ENCODE results near the gene LRRC8A.
"Not testable (repeated sequence)": the region's sequence is repeated elsewhere in the genome, so short reads cannot be mapped to it uniquely, and the experiment has no call there.

LRRC8A gene

DNA sequence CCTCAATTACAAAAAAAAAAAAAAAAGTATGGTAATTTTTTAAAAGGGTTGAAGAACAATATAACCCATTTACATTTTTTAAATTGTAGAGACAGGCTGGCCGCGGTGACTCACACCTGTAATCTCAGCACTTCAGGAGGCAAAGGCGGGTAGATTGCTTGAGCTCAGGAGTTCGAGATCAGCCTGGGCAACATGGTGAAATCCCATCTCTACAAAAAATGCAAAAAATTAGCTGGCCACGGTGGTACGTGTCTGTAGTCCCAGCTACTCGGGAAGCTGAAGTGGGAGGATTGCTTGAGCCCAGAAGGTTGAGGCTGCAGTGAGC, 11.0 kb upstream of the LRRC8A start:
- H3K9me3 ChIP-seq (ENCODE audit: control insufficient read depth in 1 of 2, low read length in 2 of 2); H3K36me3 ChIP-seq (ENCODE audit: control insufficient read depth in 1 of 2, insufficient read depth in 2 of 2, low read length in 2 of 2); H3K4me1 ChIP-seq (ENCODE audit: control insufficient read depth in 1 of 2, insufficient read depth in 2 of 2, low read length in 2 of 2); H3K27me3 ChIP-seq (ENCODE audit: low read depth, low read length); H3K4me3 ChIP-seq (ENCODE audit: low read depth in 1 of 2, low read length in 2 of 2); H3K27ac ChIP-seq (ENCODE audit: low read length): not testable (repeated sequence)

DNA sequence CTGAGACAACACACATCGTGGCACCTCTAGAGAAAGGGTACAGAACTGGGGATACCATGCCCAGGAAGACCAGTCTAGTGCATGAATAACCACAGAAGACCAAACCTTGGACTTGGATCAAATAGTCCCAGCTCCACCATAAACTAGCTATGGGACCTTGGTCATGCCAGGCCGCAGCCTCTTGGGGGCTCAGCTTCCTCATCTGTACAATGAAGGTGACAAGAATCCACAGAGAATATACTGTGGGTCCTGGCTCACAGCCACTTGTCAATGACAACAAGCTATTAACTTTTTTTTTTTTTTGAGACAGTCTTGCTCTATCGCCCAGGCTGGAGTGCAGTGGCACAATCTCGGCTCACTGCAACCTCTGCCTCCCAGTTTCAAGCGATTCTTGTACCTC, 4.1 kb upstream of the LRRC8A start:
- Histone ChIP-seq H3K4me3 (ENCODE audit: low read depth in 1 of 2, low read length in 2 of 2) (no peak overlapping the region), H3K9me3 (ENCODE audit: control insufficient read depth in 1 of 2, low read length in 2 of 2) (no peaks in the 10 kb centered on the region), H3K27ac (ENCODE audit: low read length) (no peak overlapping the region), H3K27me3 (ENCODE audit: low read depth, low read length) (no peaks in the 10 kb centered on the region), H3K4me1 (ENCODE audit: control insufficient read depth in 1 of 2, insufficient read depth in 2 of 2, low read length in 2 of 2) (peaks cover 2 to 3% of the 10 kb centered on the region in 2 donors), H3K36me3 (ENCODE audit: control insufficient read depth in 1 of 2, insufficient read depth in 2 of 2, low read length in 2 of 2) (no peaks in the 10 kb centered on the region)

DNA sequence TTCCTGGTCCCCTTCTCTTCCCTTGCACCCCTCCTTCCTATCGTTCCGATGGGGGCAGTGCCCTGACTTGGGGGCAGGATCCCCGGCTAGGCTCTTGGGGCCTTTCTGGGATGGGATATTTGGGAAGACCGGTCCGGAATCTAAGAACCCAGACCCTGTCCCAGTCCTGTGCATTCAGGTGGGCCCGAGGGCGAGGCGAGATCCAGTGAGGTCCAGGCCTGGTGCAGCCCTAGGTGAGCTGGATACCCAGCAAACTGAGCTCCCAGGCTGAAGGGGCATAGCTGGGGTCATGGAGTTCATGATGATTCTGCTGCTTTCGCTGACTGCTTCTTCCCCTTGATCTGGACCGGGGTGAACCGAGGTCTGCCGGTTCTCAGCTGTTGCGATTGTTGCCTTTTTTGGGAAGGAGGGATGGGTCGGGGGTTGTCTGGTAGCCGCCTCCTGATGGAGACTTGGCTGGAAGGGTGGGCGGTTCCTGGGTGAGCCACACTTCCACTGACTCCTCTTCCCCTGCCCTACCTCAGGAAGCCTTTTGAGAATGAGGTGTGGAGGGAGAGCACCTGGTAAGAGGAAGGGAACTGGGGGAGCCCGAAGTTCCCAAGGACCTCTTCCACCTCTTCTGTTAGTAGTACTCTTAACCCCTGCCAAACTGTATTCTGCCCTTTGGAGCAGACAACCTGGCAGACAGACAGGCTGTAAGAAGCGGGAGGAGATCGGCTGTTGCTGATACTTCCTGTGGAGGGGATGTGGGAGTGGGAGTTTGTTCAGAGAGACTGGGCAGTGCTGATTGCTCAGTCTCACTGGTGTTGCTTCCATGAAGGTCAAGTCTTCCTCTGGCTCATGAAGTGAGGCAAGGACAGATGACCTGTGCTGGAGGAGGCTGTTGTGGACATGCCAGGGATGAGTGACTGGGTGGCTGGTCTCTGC, 1.0 kb downstream of the LRRC8A start:
- peaks cover 14 to 39% of the 10 kb centered on the region in 2 donors for H3K4me1 ChIP-seq (ENCODE audit: control insufficient read depth in 1 of 2, insufficient read depth in 2 of 2, low read length in 2 of 2)

DNA sequence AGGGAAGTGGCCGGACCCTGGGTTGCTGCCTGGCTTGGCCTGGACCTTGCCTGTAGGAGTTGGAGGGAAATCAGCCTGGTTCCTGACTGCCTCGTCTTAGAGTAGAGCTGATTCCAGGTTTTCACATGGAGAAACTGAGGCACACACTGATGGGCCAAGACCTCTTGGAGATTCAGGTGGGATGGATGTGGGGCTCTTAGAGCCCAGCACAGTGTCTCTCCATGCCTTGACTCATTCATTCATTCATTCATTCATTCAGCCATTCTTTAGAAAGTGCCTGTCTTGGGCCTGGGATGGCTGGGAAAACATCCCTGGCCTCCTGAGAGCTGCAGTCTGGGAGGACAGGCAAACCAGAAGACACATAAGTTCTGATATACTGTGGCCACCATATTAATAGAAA, 2.2 kb downstream of the LRRC8A start:
- Histone ChIP-seq H3K27me3 (ENCODE audit: low read depth, low read length) (no peaks in the 10 kb centered on the region), H3K27ac (ENCODE audit: low read length) (no peak overlapping the region), H3K4me3 (ENCODE audit: low read depth in 1 of 2, low read length in 2 of 2) (peak overlapping the region in 1 of 2 donors; percentile 85), H3K9me3 (ENCODE audit: control insufficient read depth in 1 of 2, low read length in 2 of 2) (no peaks in the 10 kb centered on the region), H3K36me3 (ENCODE audit: control insufficient read depth in 1 of 2, insufficient read depth in 2 of 2, low read length in 2 of 2) (peaks cover 17 to 26% of the 10 kb centered on the region in 2 donors), H3K4me1 (ENCODE audit: control insufficient read depth in 1 of 2, insufficient read depth in 2 of 2, low read length in 2 of 2) (peaks cover 23 to 45% of the 10 kb centered on the region in 2 donors)

More for the DNA sequence above, 1.0 kb downstream of the LRRC8A start:
- Histone ChIP-seq H3K9me3 (ENCODE audit: control insufficient read depth in 1 of 2, low read length in 2 of 2) (no peaks in the 10 kb centered on the region), H3K27ac (ENCODE audit: low read length) (peak overlapping the region; percentile 98), H3K27me3 (ENCODE audit: low read depth, low read length) (no peaks in the 10 kb centered on the region), H3K36me3 (ENCODE audit: control insufficient read depth in 1 of 2, insufficient read depth in 2 of 2, low read length in 2 of 2) (peaks cover 10 to 14% of the 10 kb centered on the region in 2 donors), H3K4me3 (ENCODE audit: low read depth in 1 of 2, low read length in 2 of 2) (peak overlapping the region; percentile 85 to 100)

- Histone ChIP-seq H3K27ac (ENCODE audit: low read length) (no peak overlapping the region), H3K9me3 (ENCODE audit: control insufficient read depth in 1 of 2, low read length in 2 of 2) (no peaks in the 10 kb centered on the region), H3K4me3 (ENCODE audit: low read depth in 1 of 2, low read length in 2 of 2) (no peak overlapping the region), H3K27me3 (ENCODE audit: low read depth, low read length) (no peaks in the 10 kb centered on the region), H3K4me1 (ENCODE audit: control insufficient read depth in 1 of 2, insufficient read depth in 2 of 2, low read length in 2 of 2) (peaks cover 23 to 45% of the 10 kb centered on the region in 2 donors), H3K36me3 (ENCODE audit: control insufficient read depth in 1 of 2, insufficient read depth in 2 of 2, low read length in 2 of 2) (peaks cover 17 to 28% of the 10 kb centered on the region in 2 donors)
These were observed 3.4 kb downstream of the LRRC8A start for GRCh38 chr9:128885376-128885775.

DNA sequence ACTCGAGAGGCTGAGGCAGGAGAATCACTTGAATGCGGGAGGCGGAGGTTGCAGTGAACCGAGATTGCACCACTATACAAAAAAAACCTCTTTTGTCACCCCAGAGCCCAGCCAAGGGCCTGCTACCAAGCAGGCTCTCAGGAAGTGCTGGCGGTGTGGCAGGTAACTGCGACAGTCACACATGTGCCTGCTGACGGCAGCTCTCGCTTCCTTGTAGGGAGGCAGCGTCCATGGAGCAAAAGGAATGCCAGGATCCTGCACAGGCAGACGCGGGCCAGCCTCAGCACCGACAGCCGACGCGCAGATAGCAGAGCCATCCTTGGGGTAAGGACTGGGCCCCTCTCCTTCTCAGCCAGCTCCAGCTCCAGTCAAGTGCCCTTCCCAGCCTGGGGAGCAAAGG, 3.9 kb downstream of the LRRC8A start:
- Histone ChIP-seq H3K4me3 (ENCODE audit: low read depth in 1 of 2, low read length in 2 of 2) (no peak overlapping the region), H3K4me1 (ENCODE audit: control insufficient read depth in 1 of 2, insufficient read depth in 2 of 2, low read length in 2 of 2) (peaks cover 20 to 45% of the 10 kb centered on the region in 2 donors), H3K36me3 (ENCODE audit: control insufficient read depth in 1 of 2, insufficient read depth in 2 of 2, low read length in 2 of 2) (peaks cover 17 to 33% of the 10 kb centered on the region in 2 donors), H3K9me3 (ENCODE audit: control insufficient read depth in 1 of 2, low read length in 2 of 2) (no peaks in the 10 kb centered on the region), H3K27me3 (ENCODE audit: low read depth, low read length) (no peaks in the 10 kb centered on the region), H3K27ac (ENCODE audit: low read length) (no peak overlapping the region)

GRCh38 chr9:128886211-128886891, 4.4 kb downstream of the LRRC8A start:
- Histone ChIP-seq H3K27me3 (ENCODE audit: low read depth, low read length) (no peaks in the 10 kb centered on the region), H3K4me1 (ENCODE audit: control insufficient read depth in 1 of 2, insufficient read depth in 2 of 2, low read length in 2 of 2) (peaks cover 19 to 46% of the 10 kb centered on the region in 2 donors), H3K9me3 (ENCODE audit: control insufficient read depth in 1 of 2, low read length in 2 of 2) (no peaks in the 10 kb centered on the region), H3K36me3 (ENCODE audit: control insufficient read depth in 1 of 2, insufficient read depth in 2 of 2, low read length in 2 of 2) (peaks cover 17 to 33% of the 10 kb centered on the region in 2 donors), H3K4me3 (ENCODE audit: low read depth in 1 of 2, low read length in 2 of 2) (no peak overlapping the region), H3K27ac (ENCODE audit: low read length) (no peak overlapping the region)

DNA sequence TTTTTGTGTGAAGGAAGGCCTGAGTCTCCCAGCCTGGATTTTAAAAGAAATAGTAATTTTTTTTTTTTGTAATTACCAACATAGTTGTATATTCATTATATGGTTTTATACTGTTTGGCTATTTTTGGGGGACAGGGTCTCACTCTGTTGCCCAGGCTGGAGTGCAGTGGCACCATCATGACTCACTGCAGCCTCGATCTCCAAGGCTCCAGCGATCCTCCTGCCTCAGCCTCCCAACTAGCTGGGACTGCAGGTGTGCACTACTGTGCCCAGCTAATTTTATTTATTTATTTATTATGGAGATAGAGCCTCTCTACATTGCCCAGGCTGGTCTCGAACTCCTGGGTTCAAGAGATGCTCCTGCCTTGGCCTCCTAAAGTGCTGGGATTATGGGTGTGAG, 5.1 kb downstream of the LRRC8A start:
- Histone ChIP-seq H3K9me3 (ENCODE audit: control insufficient read depth in 1 of 2, low read length in 2 of 2) (no peaks in the 10 kb centered on the region), H3K36me3 (ENCODE audit: control insufficient read depth in 1 of 2, insufficient read depth in 2 of 2, low read length in 2 of 2) (peaks cover 17 to 33% of the 10 kb centered on the region in 2 donors), H3K27ac (ENCODE audit: low read length) (no peak overlapping the region), H3K4me3 (ENCODE audit: low read depth in 1 of 2, low read length in 2 of 2) (no peak overlapping the region), H3K27me3 (ENCODE audit: low read depth, low read length) (no peaks in the 10 kb centered on the region), H3K4me1 (ENCODE audit: control insufficient read depth in 1 of 2, insufficient read depth in 2 of 2, low read length in 2 of 2) (peaks cover 22 to 53% of the 10 kb centered on the region in 2 donors)

- no peaks in the 10 kb centered on the region for H3K9me3 ChIP-seq (ENCODE audit: control insufficient read depth in 1 of 2, low read length in 2 of 2)
- H3K4me1 ChIP-seq (ENCODE audit: control insufficient read depth in 1 of 2, insufficient read depth in 2 of 2, low read length in 2 of 2): peaks cover 27 to 60% of the 10 kb centered on the region in 2 donors
- H3K27me3 ChIP-seq (ENCODE audit: low read depth, low read length): no peaks in the 10 kb centered on the region
- no peak overlapping the region for H3K27ac ChIP-seq (ENCODE audit: low read length)
- no peak overlapping the region for H3K4me3 ChIP-seq (ENCODE audit: low read depth in 1 of 2, low read length in 2 of 2)
- peaks cover 17 to 33% of the 10 kb centered on the region in 2 donors for H3K36me3 ChIP-seq (ENCODE audit: control insufficient read depth in 1 of 2, insufficient read depth in 2 of 2, low read length in 2 of 2)
These were observed 6.0 kb downstream of the LRRC8A start for GRCh38 chr9:128887914-128888350.

DNA sequence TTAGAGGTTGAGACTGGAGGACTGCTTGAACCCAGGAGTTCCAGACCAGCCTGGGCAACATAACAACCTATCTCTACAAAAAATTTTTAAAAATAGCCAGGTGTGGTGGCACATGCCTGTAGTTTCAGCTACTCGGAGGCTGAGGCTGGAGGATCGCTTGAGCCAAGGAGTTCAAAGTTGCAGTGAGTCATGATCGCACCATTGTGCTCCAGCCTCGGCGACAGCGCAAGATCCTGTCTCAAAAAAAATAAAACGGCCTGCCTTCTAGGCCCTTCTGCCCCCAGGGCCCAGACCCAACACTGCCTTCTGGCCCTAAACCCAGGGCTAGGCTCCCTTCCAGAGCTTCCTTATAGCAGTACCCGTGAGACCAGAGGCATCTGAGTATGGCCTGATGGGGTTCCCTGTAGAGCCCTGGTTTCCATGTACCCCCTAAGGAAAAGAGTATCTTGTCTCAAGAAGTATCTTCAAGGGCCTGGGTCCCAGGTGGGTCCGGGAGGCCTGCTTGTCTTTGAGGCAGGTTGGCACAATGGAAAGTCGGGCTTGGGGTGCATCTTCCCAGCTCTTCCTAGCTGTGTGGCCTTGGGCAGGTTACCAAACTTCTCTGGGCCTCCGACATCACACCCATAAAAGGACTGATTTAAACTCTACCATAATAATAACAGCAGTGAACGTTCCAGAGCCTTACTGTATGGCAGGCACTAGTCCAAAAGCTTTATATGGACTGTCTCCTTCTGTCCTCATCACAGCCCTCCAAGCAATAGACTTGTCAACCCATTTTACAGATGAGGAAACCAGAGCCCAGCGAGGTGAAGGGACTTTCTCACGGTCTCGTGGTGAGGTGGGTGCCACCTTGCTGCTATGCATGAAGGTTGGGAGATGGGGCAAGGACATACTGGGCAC, 9.6 kb downstream of the LRRC8A start:
- Histone ChIP-seq H3K36me3 (ENCODE audit: control insufficient read depth in 1 of 2, insufficient read depth in 2 of 2, low read length in 2 of 2) (peaks cover 10 to 34% of the 10 kb centered on the region in 2 donors), H3K27me3 (ENCODE audit: low read depth, low read length) (no peaks in the 10 kb centered on the region), H3K9me3 (ENCODE audit: control insufficient read depth in 1 of 2, low read length in 2 of 2) (no peaks in the 10 kb centered on the region), H3K27ac (ENCODE audit: low read length) (peak overlapping the region; percentile 75), H3K4me3 (ENCODE audit: low read depth in 1 of 2, low read length in 2 of 2) (peak overlapping the region in 1 of 2 donors; percentile 41), H3K4me1 (ENCODE audit: control insufficient read depth in 1 of 2, insufficient read depth in 2 of 2, low read length in 2 of 2) (peaks cover 19 to 34% of the 10 kb centered on the region in 2 donors)

Measured in muscle layer of duodenum (tissue), 2 donors.